WI38 (cell line): ENCODE results near the gene RBPJL.

ENCODE experiments used
- H3K4me3 ChIP-seq: 2 replicates; pipeline ENCODE4 v1.5.1; 2011; ENCODE audit warnings: low read depth, mild to moderate bottlenecking, control low read depth, low read length
- CTCF ChIP-seq: IDR thresholded peaks from 2 replicates; pipeline ENCODE4 v1.5.1; 2012; ENCODE audit warnings: low read depth, mild to moderate bottlenecking, control low read depth, low read length

The RBPJL gene

GRCh38 chr20:45320948-45321595 is 14.4 kb downstream of the RBPJL start:
- no peak for TF ChIP-seq CTCF

GRCh38 chr20:45322952-45323383 is 16.3 kb downstream of the RBPJL start:
- TF ChIP-seq CTCF = no peak
- H3K4me3 ChIP-seq = no peak overlapping the region

More at GRCh38 chr20:45320948-45321595, 14.4 kb downstream of the RBPJL start:
- H3K4me3 ChIP-seq = no peak overlapping the region

- no peak for TF ChIP-seq CTCF
- H3K4me3 ChIP-seq = no peak overlapping the region
Observed at GRCh38 chr20:45323731-45324130, 17.1 kb downstream of the RBPJL start.

- H3K4me3 ChIP-seq = no peak overlapping the region
- no peak for TF ChIP-seq CTCF
Observed at GRCh38 chr20:45325371-45325770, 18.7 kb downstream of the RBPJL start.

GRCh38 chr20:45328451-45328850 is 21.8 kb downstream of the RBPJL start:
- no peak overlapping the region for H3K4me3 ChIP-seq
- TF ChIP-seq CTCF = no peak

- no peak for TF ChIP-seq CTCF
Observed at GRCh38 chr20:45329497-45330319, 23.1 kb downstream of the RBPJL start.

GRCh38 chr20:45330476-45330875 is 23.8 kb downstream of the RBPJL start:
- TF ChIP-seq CTCF = no peak
- H3K4me3 ChIP-seq = no peak overlapping the region

More at GRCh38 chr20:45329497-45330319, 23.1 kb downstream of the RBPJL start:
- H3K4me3 ChIP-seq = no peak overlapping the region
